Measurements from ENCODE around the gene SNRPE.

The SNRPE gene

GRCh38 chr1:203911806-203912205 lies 50.4 kb downstream of the SNRPE start:
- in situ Hi-C loops (cut with HindIII; ENCODE audit: low sequenced_read_pairs): no loop called here
- peak; percentile 76 for DNase-seq (ENCODE audit: low read depth)
- H3K4me3 ChIP-seq (ENCODE audit: low read depth, low read length): no peak overlapping the region
- TF ChIP-seq CTCF (IDR thresholded peaks at IDR 0.05; ENCODE audit: low read depth, low read length, missing control alignments): no peak

- in situ Hi-C loops (cut with HindIII; ENCODE audit: low sequenced_read_pairs): no loop called here
- TF ChIP-seq CTCF (IDR thresholded peaks at IDR 0.05; ENCODE audit: low read depth, low read length, missing control alignments): no peak
- DNase-seq (ENCODE audit: low read depth): peak; percentile 38
- H3K4me3 ChIP-seq (ENCODE audit: low read depth, low read length): no peak overlapping the region
These were observed 51.7 kb downstream of the SNRPE start for GRCh38 chr1:203913073-203913521.

- no peak overlapping the region for H3K4me3 ChIP-seq (ENCODE audit: low read depth, low read length)
- no peak for TF ChIP-seq CTCF (IDR thresholded peaks at IDR 0.05; ENCODE audit: low read depth, low read length, missing control alignments)
- no peak for DNase-seq (ENCODE audit: low read depth)
- in situ Hi-C loops (cut with HindIII; ENCODE audit: low sequenced_read_pairs): no loop called here
These were observed 52.9 kb downstream of the SNRPE start for GRCh38 chr1:203914292-203914691.

GRCh38 chr1:203915811-203916210 lies 54.4 kb downstream of the SNRPE start:
- no peak for TF ChIP-seq CTCF (IDR thresholded peaks at IDR 0.05; ENCODE audit: low read depth, low read length, missing control alignments)
- H3K4me3 ChIP-seq (ENCODE audit: low read depth, low read length): no peak overlapping the region
- DNase-seq (ENCODE audit: low read depth): no peak
- in situ Hi-C loops (cut with HindIII; ENCODE audit: low sequenced_read_pairs): no loop called here

DNA sequence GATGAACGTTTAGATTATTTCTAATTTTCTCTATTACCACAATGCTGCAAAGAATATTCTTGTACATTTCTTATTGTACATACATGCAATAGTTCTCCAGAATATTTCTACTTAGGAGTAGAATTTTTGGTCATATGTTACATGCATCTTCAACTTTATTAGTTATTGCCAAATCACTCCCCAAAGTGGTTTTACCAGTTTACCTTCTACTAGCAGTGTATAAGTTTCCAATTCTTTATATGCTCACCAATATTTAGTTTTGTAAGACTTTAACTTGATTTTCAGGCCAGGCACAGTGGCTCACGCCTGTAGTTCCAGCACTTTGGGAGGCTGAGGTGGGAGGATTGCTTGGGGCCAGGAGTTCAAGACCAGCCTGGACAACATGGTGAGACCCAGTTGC lies 55.4 kb downstream of the SNRPE start:
- H3K4me3 ChIP-seq (ENCODE audit: low read depth, low read length): no peak overlapping the region
- in situ Hi-C loops (cut with HindIII; ENCODE audit: low sequenced_read_pairs): no loop called here
- no peak for DNase-seq (ENCODE audit: low read depth)
- no peak for TF ChIP-seq CTCF (IDR thresholded peaks at IDR 0.05; ENCODE audit: low read depth, low read length, missing control alignments)

Measured in astrocyte of the cerebellum (primary cell).